Breast epithelium (tissue), 3 donors: ENCODE results near the gene FBXW8.

Experiments used
- CTCF ChIP-seq, 3 donors: fragments of 450-650 bp; IDR thresholded peaks; one replicate each; pipeline ENCODE4 v1.5.1; 2016 to 2017; ENCODE audit warnings: antibody characterized with exemption in 3 of 3, mild to moderate bottlenecking in 3 of 3, moderate library complexity in 3 of 3
- POLR2A ChIP-seq: fragments of 450-650 bp; IDR thresholded peaks from one replicate; pipeline ENCODE4 v1.6.1; 2016; ENCODE audit warnings: antibody characterized with exemption, mild to moderate bottlenecking, moderate library complexity

DNA sequence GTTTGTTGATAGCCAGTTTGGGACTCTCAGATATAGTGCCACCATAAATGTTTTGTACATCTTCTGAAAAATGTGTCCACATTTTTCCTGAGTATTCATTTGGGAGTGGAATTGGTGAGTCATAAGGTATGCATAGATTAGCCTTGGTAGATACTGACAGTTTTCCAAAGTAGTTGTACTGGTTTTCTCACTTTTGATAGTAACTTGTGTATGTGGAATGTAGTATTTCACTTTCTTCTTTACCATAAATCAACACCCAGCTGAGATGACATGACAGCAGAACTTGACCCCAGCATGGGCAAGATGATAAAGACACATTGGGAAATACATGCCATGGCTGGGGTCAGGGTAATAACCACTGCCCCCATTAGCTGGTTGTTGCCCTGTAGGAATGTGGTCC is 5.4 kb downstream of the FBXW8 start:
- TF ChIP-seq POLR2A, result no peak
- TF ChIP-seq CTCF (IDR thresholded peaks at IDR 0.05), result no peak
